Measurements from ENCODE around the gene MAP3K14. TPM values are rescaled to one million over a fixed set of nuclear protein-coding genes. Genes with fewer than 3 reads are reported as not detected.

The MAP3K14 gene
- total and polyA plus RNA-seq, 2 of the 4 experiments (the other 2 are of a cell fraction), result 4.1 to 21.7 TPM

GRCh38 chr17:45264988-45265387 lies 51.8 kb downstream of the MAP3K14 start:
- no peak overlapping the region for H3K9ac ChIP-seq (ENCODE audit: low read depth, low read length)
- no peak overlapping the region for H2BK15ac ChIP-seq (ENCODE audit: low read depth, low read length)
- WGBS, 2 experiments (ENCODE audit: extremely low coverage in 2 of 2, insufficient read length in 1 of 2), result 93% methylated on average over 2 of the region's 8 CpGs; no CpG with 5 or more reads in 1 of the 2 experiments
- DNase-seq, result no peak
- no peak overlapping the region for H4K8ac ChIP-seq (ENCODE audit: low read depth in 2 of 2, low read length in 2 of 2)
- intact Hi-C loops (cut with micrococcal nuclease), result no loop called here
- POLR2A ChIA-PET (ENCODE audit: unreplicated experiment), result no interaction called here
- H3K18ac ChIP-seq (ENCODE audit: low read depth, low read length), result no peak overlapping the region
- H3K36me3 ChIP-seq (ENCODE audit: control insufficient read depth, insufficient read depth, low read length), result peaks cover 54% of the 10 kb centered on the region
- peaks cover 27% of the 10 kb centered on the region for H3K4me1 ChIP-seq (ENCODE audit: control insufficient read depth, insufficient read depth, low read length)
- no peak overlapping the region for H2AK9ac ChIP-seq (replicated peaks; ENCODE audit: low read depth, low read length, poor library complexity)
- no peaks in the 10 kb centered on the region for H3K9me3 ChIP-seq (ENCODE audit: control insufficient read depth, insufficient read depth, low read length)
- H4K5ac ChIP-seq (ENCODE audit: low read depth, low read length), result no peak overlapping the region
- no peak overlapping the region for H3K56ac ChIP-seq (ENCODE audit: extremely low read depth, insufficient read depth, low read length)
- no peak overlapping the region for H4K91ac ChIP-seq (ENCODE audit: insufficient read depth, low read depth, low read length)
- H2AFZ ChIP-seq (replicated peaks; ENCODE audit: low read length, poor library complexity), result no peak overlapping the region
- TF ChIP-seq MXI1 (IDR thresholded peaks at IDR 0.05; ENCODE audit: borderline replicate concordance, low read depth, low read length) (no peak), NFE2L2 (IDR thresholded peaks at IDR 0.05; ENCODE audit: low read depth, low read length) (no peak), RAD21 (IDR thresholded peaks at IDR 0.05; ENCODE audit: low read length) (no peak), RCOR1 (IDR thresholded peaks at IDR 0.05; ENCODE audit: insufficient replicate concordance, low read length) (no peak), MAFK (IDR thresholded peaks at IDR 0.05; ENCODE audit: low read depth, low read length) (no peak), SMC3 (IDR thresholded peaks at IDR 0.05; ENCODE audit: low read depth, low read length) (no peak), CHD1 (IDR thresholded peaks at IDR 0.05; ENCODE audit: low read depth, low read length) (no peak), RFX5 (IDR thresholded peaks at IDR 0.05; ENCODE audit: low read depth, low read length) (no peak), POLR2A (IDR thresholded peaks at IDR 0.05; ENCODE audit: low read depth, low read length) (no peak), FOS (IDR thresholded peaks at IDR 0.05; ENCODE audit: low read depth, low read length) (no peak), MAZ (IDR thresholded peaks at IDR 0.05; ENCODE audit: borderline replicate concordance, low read depth, low read length) (no peak), USF2 (IDR thresholded peaks at IDR 0.05; ENCODE audit: low read depth, low read length) (no peak), CTCF (conservative IDR thresholded peaks at IDR 0.05; ENCODE audit: low read depth, low read length) (no peak)
- no peaks in the 10 kb centered on the region for H3K27me3 ChIP-seq (ENCODE audit: control insufficient read depth, insufficient read depth, low read length)
- no peak overlapping the region for H3K27ac ChIP-seq (ENCODE audit: insufficient read depth, low read length)
- H4K20me1 ChIP-seq (ENCODE audit: insufficient read depth, low read length), result peaks cover 12% of the 10 kb centered on the region
- in situ Hi-C loops (cut with MboI; ENCODE audit: low sequenced_read_pairs), result no loop called here
- H2BK20ac ChIP-seq (ENCODE audit: low read depth, low read length), result no peak overlapping the region
- peaks cover 3% of the 10 kb centered on the region; the same call in 1 of the 2 replicates for H3K9me1 ChIP-seq (ENCODE audit: insufficient read depth, low read length)
- ATAC-seq (ENCODE audit: low read depth), result no peak
- no peak overlapping the region for H3K23ac ChIP-seq (ENCODE audit: low read depth, low read length)
- H2BK5ac ChIP-seq (ENCODE audit: low read depth, low read length, poor library complexity, severe bottlenecking), result no peak overlapping the region
- CTCF ChIA-PET, result no interaction called here
- H3K4me2 ChIP-seq (ENCODE audit: low read depth, low read length), result no peak overlapping the region
- no peak overlapping the region for H3K4ac ChIP-seq (ENCODE audit: low read depth, low read length)
- BruUV-seq (replicated peaks), result no TSS peak
- dilution Hi-C loops (cut with HindIII; ENCODE audit: low sequenced_read_pairs, unreplicated experiment), result no loop called here
- no peak overlapping the region for H2BK120ac ChIP-seq (ENCODE audit: low read depth, low read length)
- no peak overlapping the region for H3K14ac ChIP-seq (replicated peaks; ENCODE audit: low read depth, low read length)
- H3K4me3 ChIP-seq (ENCODE audit: insufficient read depth, low read depth, low read length), result no peak overlapping the region
- no peak overlapping the region for H2AK5ac ChIP-seq (ENCODE audit: low read depth, low read length)
- no peaks in the 10 kb centered on the region; a peak in 1 of 4 replicates for H3K79me1 ChIP-seq (ENCODE audit: low read depth in 1 of 2, low read length in 2 of 2)
